Heart right ventricle (tissue), 16 donors: Measurements from ENCODE around the gene RGS2. TPM values are rescaled to one million over a fixed set of nuclear protein-coding genes. Genes with fewer than 3 reads are reported as not detected.
A peak's percentile ranks its signal among the peaks of the same experiment; 100 is the strongest.

Experiments
- ATAC-seq, 8 donors: fragments of 200-7000 bp; cut with Tn5 transposase; one replicate each; pipeline ENCODE4 v1.9.1; 2020; ENCODE audit warnings: mild to moderate bottlenecking in 8 of 8, moderate library complexity in 8 of 8, moderate number of reproducible peaks in 1 of 8
- DNase-seq, 2 donors: peaks; one replicate each; pipeline ENCODE4 v3.0.0-alpha.2; 2020
- H3K27ac ChIP-seq, 10 donors: fragments of 200-600 bp; sonication (generic) in 2 of 10; one replicate each; pipeline versions ENCODE4 v1.5.0 to v1.8.0; 2020 to 2022; ENCODE audit warnings: mild to moderate bottlenecking in 3 of 10
- H3K27me3 ChIP-seq, 7 donors: fragments of 200-600 bp; one replicate each; pipeline ENCODE4 v1.8.0; 2021 to 2022; ENCODE audit warnings: mild to moderate bottlenecking in 2 of 7
- H3K36me3 ChIP-seq, 9 donors: fragments of 200-600 bp; sonication (generic) in 1 of 9; one replicate each; pipeline versions ENCODE4 v1.5.0 to v1.8.0; 2020 to 2022; ENCODE audit warnings: mild to moderate bottlenecking in 2 of 9
- H3K4me1 ChIP-seq, 9 donors: fragments of 200-600 bp; sonication (generic) in 1 of 9; one replicate each; pipeline versions ENCODE4 v1.5.0 to v1.8.0; 2020 to 2022; ENCODE audit warnings: mild to moderate bottlenecking in 4 of 9
- H3K4me3 ChIP-seq, 10 donors: fragments of 200-600 bp; sonication (generic) in 2 of 10; one replicate each; pipeline versions ENCODE4 v1.5.0 to v1.8.0; 2020 to 2022; ENCODE audit warnings: mild to moderate bottlenecking in 7 of 10, moderate library complexity in 2 of 10
- H3K9me3 ChIP-seq, 11 donors: fragments of 200-600 bp in 10 of 11; sonication (generic) in 2 of 11; one replicate each; pipeline versions ENCODE4 v1.5.0 to v1.8.0; 2013 to 2022; ENCODE audit warnings: mild to moderate bottlenecking in 2 of 11, control low read depth in 1 of 11, moderate library complexity in 1 of 11
- WGBS, 2 donors: extraction: QIAGEN DNeasy Blood & Tissue Kit; methylation state at CpG; one replicate each; pipeline ENCODE4 v1.1.7; 2013; ENCODE audit warnings: inconsistent platforms in 1 of 2; 5-methylcytosine and 5-hydroxymethylcytosine counted together
- intact Hi-C, 10 donors: fragments of 100-400 bp; cut with DNase I; formaldehyde crosslinking; loops; one replicate each; pipeline versions ENCODE4 v1.11.1 to v1.14.2; 2022
- polyA plus RNA-seq, 2 donors: library from polyadenylated mRNA; stranded (reverse); fragments of 200-250 nt; gene quantifications; one replicate each; pipeline ENCODE4 v1.2.3, GENCODE V29; 2013
- total RNA-seq, 10 donors: library from RNA; stranded (reverse); fragmentation: NEBNext Ultra II Directional in 3 of 10; extraction: Animal tissue kit (Norgen Biotek cat#: 25700) in 3 of 10; gene quantifications; one replicate each; pipeline versions ENCODE4 v1.2.1 to v1.2.4, GENCODE V29; 2021 to 2023
- TF ChIP-seq, protein P1 (sequence below), 9 donors: fragments of 200-600 bp; sonication (generic) in 2 of 9; IDR thresholded peaks; one replicate each; pipeline versions ENCODE4 v1.5.0 to v1.8.0; 2021 to 2022; ENCODE audit warnings: antibody characterized with exemption in 9 of 9, mild to moderate bottlenecking in 5 of 9, moderate library complexity in 1 of 9
- donor health status: Arrhythmogenic right ventricular cardiomyopathy.
- donor health status: ischemic (EF 13 %, LVEDD 7.1; RV severe dilation, severe dysfunction).
- donor health status: healthy with polysubstance abuse.
- donor health status: DM: no; HTN: yes; CAD: no.
- donor health status: DM: no; HTN: no; CAD: no.
- donor health status: ischemic (EF 25% LVEDD 6.9; RV normal size, moderate dysfunction).
- donor health status: ischemic (EF 25% LVEDD 5.7; RV mildly dilated, moderate dysfunction).
- donor health status: healthy.
- donor health status: DM: yes; HTN: yes; CAD: no.
- donor health status: Ischemic cardiomyopathy.
- donor health status: ischemic (EF 35%, LVEDD 5.7; RV mildly dilated, moderate dysfunction).
- donor health status: nonischemic (EF 11% LVEDD 7.7; RV severe dilation, severe dysfunction).
- donor health status: DM: yes; HTN: yes; CAD: no.
- donor health status: PGD.
- donor health status: ischemic (EF 29% LVEDD 5.4; RV normal size, mild dysfunction).
- donor health status: nonischemic (EF 23%, LVEDD 6.1; RV moderate dilation, normal function).

Gene RGS2
- total and polyA plus RNA-seq, 12 donors, result 12.2 to 30.8 (median 18.2) TPM

GRCh38 chr1:192786576-192786975, 22.3 kb upstream of the RGS2 start:
- Histone ChIP-seq H3K27me3 (no peaks in the 10 kb centered on the region), H3K27ac (no peak overlapping the region), H3K4me3 (no peak overlapping the region), H3K36me3 (no peaks in the 10 kb centered on the region), H3K4me1 (peaks cover 0 to 18% (median 13%) of the 10 kb centered on the region in 9 donors), H3K9me3 (no peaks in the 10 kb centered on the region)
- DNase-seq, result no peak
- TF ChIP-seq, protein P1, sequence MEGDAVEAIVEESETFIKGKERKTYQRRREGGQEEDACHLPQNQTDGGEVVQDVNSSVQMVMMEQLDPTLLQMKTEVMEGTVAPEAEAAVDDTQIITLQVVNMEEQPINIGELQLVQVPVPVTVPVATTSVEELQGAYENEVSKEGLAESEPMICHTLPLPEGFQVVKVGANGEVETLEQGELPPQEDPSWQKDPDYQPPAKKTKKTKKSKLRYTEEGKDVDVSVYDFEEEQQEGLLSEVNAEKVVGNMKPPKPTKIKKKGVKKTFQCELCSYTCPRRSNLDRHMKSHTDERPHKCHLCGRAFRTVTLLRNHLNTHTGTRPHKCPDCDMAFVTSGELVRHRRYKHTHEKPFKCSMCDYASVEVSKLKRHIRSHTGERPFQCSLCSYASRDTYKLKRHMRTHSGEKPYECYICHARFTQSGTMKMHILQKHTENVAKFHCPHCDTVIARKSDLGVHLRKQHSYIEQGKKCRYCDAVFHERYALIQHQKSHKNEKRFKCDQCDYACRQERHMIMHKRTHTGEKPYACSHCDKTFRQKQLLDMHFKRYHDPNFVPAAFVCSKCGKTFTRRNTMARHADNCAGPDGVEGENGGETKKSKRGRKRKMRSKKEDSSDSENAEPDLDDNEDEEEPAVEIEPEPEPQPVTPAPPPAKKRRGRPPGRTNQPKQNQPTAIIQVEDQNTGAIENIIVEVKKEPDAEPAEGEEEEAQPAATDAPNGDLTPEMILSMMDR (IDR thresholded peaks at IDR 0.05), result no peak
- WGBS, 2 donors, result 80% methylated on average over 4 of the region's 4 CpGs
- no peak for ATAC-seq
- intact Hi-C loops, result no loop called here

DNA sequence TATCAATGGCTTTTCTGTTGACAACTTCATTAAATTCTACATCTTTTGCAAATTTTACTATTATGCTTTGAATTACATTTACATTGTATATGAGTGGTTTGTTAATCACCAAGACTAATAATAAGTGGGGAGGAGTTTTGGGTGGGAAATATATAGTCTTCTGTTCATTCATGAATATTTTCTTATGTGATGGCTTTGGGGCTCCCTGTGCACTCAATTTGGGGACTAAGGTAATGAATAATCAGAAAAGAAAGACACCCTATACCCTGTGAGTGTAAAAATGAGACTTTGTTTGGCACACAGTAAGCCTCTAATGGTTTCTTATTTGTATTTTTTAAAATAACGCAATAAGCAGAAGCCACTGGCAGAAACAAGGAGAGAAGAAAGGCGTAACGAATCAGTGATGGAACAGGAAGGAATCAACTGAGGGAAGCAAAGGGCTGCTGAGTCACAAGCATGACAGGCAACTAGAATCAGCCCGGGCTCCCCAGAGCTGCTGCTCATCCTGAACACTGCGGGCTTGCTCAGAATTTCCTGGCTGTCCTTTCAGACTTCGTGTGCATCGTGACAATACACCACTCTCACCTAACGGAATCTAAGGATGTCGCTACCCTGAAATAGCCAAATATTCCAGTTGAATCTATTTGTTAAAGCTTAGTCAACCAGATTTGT, 20.8 kb upstream of the RGS2 start:
- H3K9me3 ChIP-seq, result no peaks in the 10 kb centered on the region
- H3K27ac ChIP-seq, result peak overlapping the region in 1 of 10 donors; percentile 29
- H3K27me3 ChIP-seq, result no peaks in the 10 kb centered on the region
- peaks cover 0 to 18% (median 13%) of the 10 kb centered on the region in 9 donors for H3K4me1 ChIP-seq
- H3K4me3 ChIP-seq, result no peak overlapping the region
- ATAC-seq (peak; percentile 43 to 97 (median 76)), DNase-seq (no peak)
- WGBS, 2 donors, result 45 to 46% methylated on average over 9 of the region's 9 CpGs
- intact Hi-C loops, result no loop called here
- H3K36me3 ChIP-seq, result no peaks in the 10 kb centered on the region
- TF ChIP-seq, protein P1 (IDR thresholded peaks at IDR 0.05), result no peak

DNA sequence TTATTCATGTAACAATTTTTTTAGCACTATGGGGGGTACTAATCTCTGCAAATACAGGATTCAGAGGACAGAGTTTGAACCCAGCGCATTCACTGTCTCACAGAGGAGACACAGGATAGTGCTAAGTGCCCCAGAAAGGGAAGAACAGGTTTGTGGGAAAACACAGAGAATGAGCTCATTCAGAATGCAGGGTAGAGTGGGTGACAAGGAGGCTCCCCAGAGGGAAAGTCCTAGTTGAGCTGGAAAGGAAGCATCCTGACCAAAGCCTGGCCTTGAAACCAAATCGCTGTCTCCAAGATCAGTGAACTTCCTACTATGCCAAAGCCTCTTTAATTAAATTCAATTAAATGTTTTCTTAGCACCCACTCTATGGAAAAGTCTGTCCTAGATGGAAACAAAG, 19.0 kb upstream of the RGS2 start:
- Histone ChIP-seq H3K36me3 (no peaks in the 10 kb centered on the region), H3K9me3 (no peaks in the 10 kb centered on the region), H3K4me1 (peaks cover 0 to 18% (median 10%) of the 10 kb centered on the region in 9 donors), H3K27ac (no peak overlapping the region), H3K4me3 (no peak overlapping the region), H3K27me3 (no peaks in the 10 kb centered on the region)
- TF ChIP-seq, protein P1 (IDR thresholded peaks at IDR 0.05), result no peak
- intact Hi-C loops, result no loop called here
- ATAC-seq (no peak), DNase-seq (no peak)
- WGBS, 2 donors, result 88 to 95% methylated on average over 2 of the region's 2 CpGs

DNA sequence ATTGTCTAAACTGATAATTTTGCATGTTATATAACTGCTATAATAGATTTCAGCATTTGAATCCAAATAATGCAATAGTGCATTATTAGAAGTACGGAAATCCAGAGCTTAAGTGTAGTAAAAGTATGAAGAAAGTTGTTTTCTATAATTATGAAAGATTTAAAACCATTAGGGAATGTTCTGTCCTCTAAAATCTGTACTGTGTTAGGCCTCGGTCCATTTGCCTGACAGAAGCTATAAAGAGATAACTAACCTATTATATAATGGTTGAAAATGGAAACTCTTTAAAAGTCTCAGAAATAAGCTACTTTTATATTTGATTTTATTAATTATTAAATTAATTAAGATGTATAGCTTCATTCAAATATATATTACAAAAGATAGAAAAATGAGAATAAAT, 16.2 kb upstream of the RGS2 start:
- peaks cover 0 to 15% (median 0%) of the 10 kb centered on the region in 9 donors for H3K4me1 ChIP-seq
- ATAC-seq, result no peak
- no peaks in the 10 kb centered on the region for H3K36me3 ChIP-seq
- no peaks in the 10 kb centered on the region for H3K27me3 ChIP-seq
- intact Hi-C loops, result no loop called here
- DNase-seq, result no peak
- TF ChIP-seq, protein P1 (IDR thresholded peaks at IDR 0.05), result no peak
- 54 to 56% methylated on average over 2 of the region's 2 CpGs for WGBS, 2 donors
- H3K4me3 ChIP-seq, result no peak overlapping the region
- H3K9me3 ChIP-seq, result no peaks in the 10 kb centered on the region
- no peak overlapping the region for H3K27ac ChIP-seq
